NCI-H2227 (cell line): ENCODE measurements around the gene CARMIL1.
"Not testable (repeated sequence)": the region's sequence is repeated elsewhere in the genome, so short reads cannot be mapped to it uniquely, and the experiment has no call there.

Source experiments
- DNase-seq: peaks from one replicate; lab custom pipeline; 2025; ENCODE audit not compliant: unreplicated experiment; lab: John Stamatoyannopoulos, UW

The CARMIL1 gene

GRCh38 chr6:25548451-25548850, 269.3 kb downstream of the CARMIL1 start:
- no peak for DNase-seq

GRCh38 chr6:25550631-25551030, 271.5 kb downstream of the CARMIL1 start:
- no peak for DNase-seq

- DNase-seq: no peak
Measured at GRCh38 chr6:25553502-25553901, 274.3 kb downstream of the CARMIL1 start.

GRCh38 chr6:25555188-25555587, 276.0 kb downstream of the CARMIL1 start:
- DNase-seq: no peak

GRCh38 chr6:25556516-25556915, 277.3 kb downstream of the CARMIL1 start:
- DNase-seq: peak; percentile 83

GRCh38 chr6:25558155-25558817, 279.1 kb downstream of the CARMIL1 start:
- DNase-seq: no peak

GRCh38 chr6:25560865-25561264, 281.7 kb downstream of the CARMIL1 start:
- no peak for DNase-seq

GRCh38 chr6:25564943-25565342, 285.8 kb downstream of the CARMIL1 start:
- DNase-seq: no peak

GRCh38 chr6:25570578-25570977, 291.4 kb downstream of the CARMIL1 start:
- DNase-seq: no peak

GRCh38 chr6:25576919-25577318, 297.7 kb downstream of the CARMIL1 start:
- DNase-seq: no peak

GRCh38 chr6:25578538-25578937, 299.4 kb downstream of the CARMIL1 start:
- no peak for DNase-seq

- DNase-seq: no peak
Measured at GRCh38 chr6:25579391-25579883, 300.3 kb downstream of the CARMIL1 start.

- DNase-seq: no peak
Measured at GRCh38 chr6:25579902-25580495, 300.8 kb downstream of the CARMIL1 start.

- no peak for DNase-seq
Measured at GRCh38 chr6:25582101-25582500, 302.9 kb downstream of the CARMIL1 start.

- DNase-seq: no peak
Measured at GRCh38 chr6:25583099-25583498, 303.9 kb downstream of the CARMIL1 start.

- no peak for DNase-seq
Measured at GRCh38 chr6:25583906-25584305, 304.7 kb downstream of the CARMIL1 start.

- DNase-seq: no peak
Measured at GRCh38 chr6:25585225-25585624, 306.1 kb downstream of the CARMIL1 start.

- not testable (repeated sequence) for DNase-seq
Measured at GRCh38 chr6:25586119-25586518, 306.9 kb downstream of the CARMIL1 start.

- DNase-seq: no peak
Measured at GRCh38 chr6:25586927-25587326, 307.8 kb downstream of the CARMIL1 start.

- peak; percentile 26 for DNase-seq
Measured at GRCh38 chr6:25590986-25591385, 311.8 kb downstream of the CARMIL1 start.

GRCh38 chr6:25596928-25597818, 318.0 kb downstream of the CARMIL1 start:
- no peak for DNase-seq
